Osteoblast (primary cell): ENCODE data around the gene MAML2. TPM values are rescaled to one million over a fixed set of nuclear protein-coding genes. Genes with fewer than 3 reads are reported as not detected.

Experiments
- DNase-seq: peaks from one replicate; pipeline ENCODE4 v3.0.0; 2011; ENCODE audit warnings: low spot score, mixed read lengths; ENCODE audit not compliant: insufficient read length; ENCODE audit errors: missing footprints
- H2AFZ ChIP-seq: 2 replicates; pipeline ENCODE4 v1.6.0; 2011; ENCODE audit warnings: mild to moderate bottlenecking, low read length
- H3K27ac ChIP-seq: 2 replicates; pipeline ENCODE4 v1.5.1; 2011; ENCODE audit warnings: mild to moderate bottlenecking, low read depth, low read length, moderate library complexity
- H3K27me3 ChIP-seq: 2 replicates; pipeline ENCODE4 v1.6.0; 2012; ENCODE audit warnings: mild to moderate bottlenecking, control low read depth, inconsistent platforms, low read length, moderate library complexity; ENCODE audit not compliant: insufficient read depth
- H3K36me3 ChIP-seq: 2 replicates; pipeline ENCODE4 v1.5.1; 2011; ENCODE audit warnings: mild to moderate bottlenecking, low read length, control low read depth, moderate library complexity; ENCODE audit not compliant: insufficient read depth
- H3K4me1 ChIP-seq: 2 replicates; pipeline ENCODE4 v1.5.1; 2011; ENCODE audit warnings: mild to moderate bottlenecking, low read length, control low read depth, moderate library complexity; ENCODE audit not compliant: insufficient read depth
- H3K4me2 ChIP-seq: 2 replicates; pipeline ENCODE4 v1.6.0; 2011; ENCODE audit warnings: mild to moderate bottlenecking, low read length; ENCODE audit not compliant: insufficient read depth
- H3K4me3 ChIP-seq: fragments of 200-600 bp; sonication (generic); 3 replicates; pipeline ENCODE4 v1.5.1; 2012; ENCODE audit warnings: mild to moderate bottlenecking, low read length, inconsistent platforms; ENCODE audit not compliant: insufficient read depth
- H3K79me2 ChIP-seq: 2 replicates; pipeline ENCODE4 v1.6.0; 2012; ENCODE audit warnings: mild to moderate bottlenecking, low read length, control low read depth, inconsistent platforms; ENCODE audit not compliant: insufficient read depth
- H3K9me3 ChIP-seq: 2 replicates; pipeline ENCODE4 v1.5.1; 2011; ENCODE audit warnings: low read depth, low read length, control low read depth
- H4K20me1 ChIP-seq: 2 replicates; pipeline ENCODE4 v1.6.0; 2012; ENCODE audit warnings: mild to moderate bottlenecking, low read length, control low read depth; ENCODE audit not compliant: insufficient read depth
- CTCF ChIP-seq: IDR thresholded peaks from 2 replicates; pipeline ENCODE4 v1.5.1; 2011; ENCODE audit warnings: mild to moderate bottlenecking, low read depth, low read length, moderate library complexity; ENCODE audit errors: extremely low read depth
- total RNA-seq: library from RNA; depleted of rRNA; stranded (reverse); fragments of >200 nt; gene quantifications from 2 replicates; pipeline ENCODE4 v1.2.3, GENCODE V29; 2012

The MAML2 gene
- total RNA-seq, 1 donor, result 17.4 TPM

- no peaks in the 10 kb centered on the region for H3K27me3 ChIP-seq
- H2AFZ ChIP-seq, result no peak overlapping the region
- H3K79me2 ChIP-seq, result peaks cover 57% of the 10 kb centered on the region
- peak overlapping the region; percentile 98 for H3K27ac ChIP-seq
- H4K20me1 ChIP-seq, result no peaks in the 10 kb centered on the region
- no peaks in the 10 kb centered on the region for H3K9me3 ChIP-seq
- TF ChIP-seq CTCF, result no peak
- H3K4me2 ChIP-seq, result no peak overlapping the region
- H3K4me1 ChIP-seq, result peaks cover 77% of the 10 kb centered on the region
- no peak overlapping the region for H3K4me3 ChIP-seq
- H3K36me3 ChIP-seq, result peaks cover under 1% of the 10 kb centered on the region
- DNase-seq, result no peak
These were observed 191.5 kb downstream of the MAML2 start for GRCh38 chr11:96151501-96151900.

GRCh38 chr11:96150609-96151008 is 192.4 kb downstream of the MAML2 start:
- Histone ChIP-seq H3K4me2 (peak overlapping the region; percentile 61), H2AFZ (no peak overlapping the region), H3K4me1 (peaks cover 72% of the 10 kb centered on the region), H3K27ac (peak overlapping the region; percentile 98), H3K9me3 (no peaks in the 10 kb centered on the region), H3K36me3 (peaks cover 3% of the 10 kb centered on the region), H3K79me2 (peaks cover 62% of the 10 kb centered on the region), H3K4me3 (no peak overlapping the region), H3K27me3 (no peaks in the 10 kb centered on the region), H4K20me1 (no peaks in the 10 kb centered on the region)
- DNase-seq, result no peak
- no peak for TF ChIP-seq CTCF

GRCh38 chr11:96149743-96150555 is 193.0 kb downstream of the MAML2 start:
- DNase-seq, result peak; percentile 87
- peak overlapping the region; percentile 61 for H3K4me2 ChIP-seq
- TF ChIP-seq CTCF, result no peak
- peak overlapping the region; percentile 98 for H3K27ac ChIP-seq
- H4K20me1 ChIP-seq, result no peaks in the 10 kb centered on the region
- peaks cover 62% of the 10 kb centered on the region for H3K79me2 ChIP-seq
- H3K4me3 ChIP-seq, result no peak overlapping the region
- H3K9me3 ChIP-seq, result no peaks in the 10 kb centered on the region
- H3K36me3 ChIP-seq, result peaks cover 3% of the 10 kb centered on the region
- peaks cover 75% of the 10 kb centered on the region for H3K4me1 ChIP-seq
- H2AFZ ChIP-seq, result no peak overlapping the region
- no peaks in the 10 kb centered on the region for H3K27me3 ChIP-seq

- no peak for DNase-seq
- Histone ChIP-seq H2AFZ (no peak overlapping the region), H3K4me2 (no peak overlapping the region), H3K27ac (peak overlapping the region; percentile 98), H3K9me3 (no peaks in the 10 kb centered on the region), H3K27me3 (no peaks in the 10 kb centered on the region), H3K4me1 (peaks cover 80% of the 10 kb centered on the region), H4K20me1 (no peaks in the 10 kb centered on the region), H3K36me3 (peaks cover 3% of the 10 kb centered on the region), H3K79me2 (peaks cover 59% of the 10 kb centered on the region), H3K4me3 (no peak overlapping the region)
- TF ChIP-seq CTCF, result no peak
These were observed 195.0 kb downstream of the MAML2 start for GRCh38 chr11:96147906-96148486.
